Transverse colon (tissue), 4 donors: ENCODE results near the gene BIRC7.

Experiments
- CTCF ChIP-seq, 5 experiments: fragments of 200-600 bp in 3 of 5; fragments of 450-650 bp in 2 of 5; sonication (generic) in 3 of 5; IDR thresholded peaks; 1 replicate in 2 of 5; 2 replicates in 3 of 5; pipeline ENCODE4 v1.5.1; 2016 to 2017; ENCODE audit warnings: antibody characterized with exemption in 5 of 5, inconsistent platforms in 3 of 5, mild to moderate bottlenecking in 2 of 5, moderate library complexity in 1 of 5
- POLR2A ChIP-seq: fragments of 450-650 bp; IDR thresholded peaks from one replicate; pipeline ENCODE4 v1.6.1; 2016; ENCODE audit warnings: antibody characterized with exemption, mild to moderate bottlenecking, moderate library complexity
- POLR2AphosphoS5 ChIP-seq, 3 donors: sonication (generic); formaldehyde crosslinking; IDR thresholded peaks; one replicate each; pipeline ENCODE4 v1.6.1; 2016; ENCODE audit warnings: antibody characterized with exemption in 3 of 3

GRCh38 chr20:63198606-63199005 is 37.1 kb upstream of the BIRC7 start:
- no peak for TF ChIP-seq CTCF (IDR thresholded peaks at IDR 0.05)
- no peak for TF ChIP-seq POLR2AphosphoS5 (IDR thresholded peaks at IDR 0.05)
- TF ChIP-seq POLR2A = no peak
